ENCODE measurements around the gene SH3BP2. TPM values are rescaled to one million over a fixed set of nuclear protein-coding genes. Genes with fewer than 3 reads are reported as not detected.

SH3BP2 gene
- total RNA-seq, 1 experiment from 2014 or later: 54.0 TPM

DNA sequence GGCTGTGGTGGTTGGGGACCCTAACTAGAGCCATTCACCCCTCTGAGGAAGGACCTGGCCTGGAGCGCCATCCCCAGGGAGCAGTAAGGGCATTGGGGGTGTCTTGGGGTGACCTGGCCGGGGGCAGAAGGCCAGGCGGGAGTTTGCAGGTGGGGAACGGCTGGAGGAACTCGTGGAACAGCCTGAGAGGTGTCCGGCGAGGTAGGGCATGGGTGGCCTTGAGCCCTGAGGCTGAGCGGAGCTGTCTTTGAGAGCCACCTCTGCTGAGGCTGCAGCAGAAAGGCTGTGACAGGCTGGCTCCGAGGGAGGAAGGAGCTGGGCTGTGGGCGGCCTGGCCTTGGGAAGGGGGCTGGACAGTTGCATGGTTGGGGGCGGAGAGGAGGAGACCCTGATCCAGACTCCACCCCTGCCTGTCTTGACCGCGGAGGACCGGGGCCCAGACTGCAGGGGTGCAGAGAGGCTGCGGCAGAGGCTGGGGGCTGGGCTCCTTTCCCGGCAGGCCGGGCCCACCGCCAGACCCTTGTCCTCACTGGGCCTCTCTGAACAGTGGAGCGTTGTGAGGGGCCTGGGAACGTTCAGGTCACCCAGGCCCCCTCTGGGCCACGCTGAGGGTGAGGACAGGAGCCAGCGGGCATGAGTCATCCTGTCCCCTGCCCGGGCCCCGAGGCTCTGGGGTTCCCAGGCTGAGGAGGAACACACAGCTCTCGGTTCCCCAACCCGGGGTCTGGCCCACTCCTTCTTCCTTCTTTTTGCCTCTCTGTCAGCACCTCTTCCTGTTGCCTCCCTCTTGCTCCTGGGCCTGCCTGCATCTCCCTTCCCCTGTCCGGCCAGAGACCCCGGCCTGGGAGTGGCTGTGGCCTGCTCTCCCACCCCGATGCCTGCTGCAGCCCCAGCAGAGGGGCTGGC lies 8.1 kb downstream of the SH3BP2 start:
- ChIA-PET POLR2A (ENCODE audit: unreplicated experiment) (no interaction called here), CTCF (interaction anchor here (0.5 to 1.3 kb wide), 3 partner anchors 9 to 102 kb away, joined by 3 to 13 read pairs (median 4); no protein-coding TSS in a partner anchor)
- Histone ChIP-seq H3K36me3 (ENCODE audit: low read depth) (no peaks in the 10 kb centered on the region), H3K9me3 (ENCODE audit: insufficient read depth, low read depth) (no peaks in the 10 kb centered on the region), H3K27ac (peak overlapping the region; percentile 51; the same call in 1 of the 2 replicates), H3K4me2 (peak overlapping the region; percentile 72), H3K9me2 (ENCODE audit: insufficient read depth) (no peaks in the 10 kb centered on the region), H4K20me1 (ENCODE audit: insufficient read depth) (no peaks in the 10 kb centered on the region), H3F3A (ENCODE audit: insufficient read depth, low read depth) (peaks cover 29% of the 10 kb centered on the region), H2AFZ (no peak overlapping the region), H3K79me2 (ENCODE audit: low read depth) (peaks cover 5% of the 10 kb centered on the region; the same call in 1 of the 2 replicates), H3K4me1 (replicated peaks; ENCODE audit: insufficient read depth) (peaks cover 77% of the 10 kb centered on the region), H3K27me3 (ENCODE audit: insufficient read depth, low read depth) (no peaks in the 10 kb centered on the region), H3K4me3 (no peak overlapping the region)
- intact Hi-C loops (cut with micrococcal nuclease; ENCODE audit: unreplicated experiment): no loop called here
- BruUV-seq (replicated peaks): no TSS peak
- no peak for TF ChIP-seq EZH2 (IDR thresholded peaks at IDR 0.05; ENCODE audit: low read depth)
- TF ChIP-seq, protein P1, sequence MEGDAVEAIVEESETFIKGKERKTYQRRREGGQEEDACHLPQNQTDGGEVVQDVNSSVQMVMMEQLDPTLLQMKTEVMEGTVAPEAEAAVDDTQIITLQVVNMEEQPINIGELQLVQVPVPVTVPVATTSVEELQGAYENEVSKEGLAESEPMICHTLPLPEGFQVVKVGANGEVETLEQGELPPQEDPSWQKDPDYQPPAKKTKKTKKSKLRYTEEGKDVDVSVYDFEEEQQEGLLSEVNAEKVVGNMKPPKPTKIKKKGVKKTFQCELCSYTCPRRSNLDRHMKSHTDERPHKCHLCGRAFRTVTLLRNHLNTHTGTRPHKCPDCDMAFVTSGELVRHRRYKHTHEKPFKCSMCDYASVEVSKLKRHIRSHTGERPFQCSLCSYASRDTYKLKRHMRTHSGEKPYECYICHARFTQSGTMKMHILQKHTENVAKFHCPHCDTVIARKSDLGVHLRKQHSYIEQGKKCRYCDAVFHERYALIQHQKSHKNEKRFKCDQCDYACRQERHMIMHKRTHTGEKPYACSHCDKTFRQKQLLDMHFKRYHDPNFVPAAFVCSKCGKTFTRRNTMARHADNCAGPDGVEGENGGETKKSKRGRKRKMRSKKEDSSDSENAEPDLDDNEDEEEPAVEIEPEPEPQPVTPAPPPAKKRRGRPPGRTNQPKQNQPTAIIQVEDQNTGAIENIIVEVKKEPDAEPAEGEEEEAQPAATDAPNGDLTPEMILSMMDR (conservative IDR thresholded peaks at IDR 0.05): no peak
- DNase-seq: peak; percentile 51 to 73

DNA sequence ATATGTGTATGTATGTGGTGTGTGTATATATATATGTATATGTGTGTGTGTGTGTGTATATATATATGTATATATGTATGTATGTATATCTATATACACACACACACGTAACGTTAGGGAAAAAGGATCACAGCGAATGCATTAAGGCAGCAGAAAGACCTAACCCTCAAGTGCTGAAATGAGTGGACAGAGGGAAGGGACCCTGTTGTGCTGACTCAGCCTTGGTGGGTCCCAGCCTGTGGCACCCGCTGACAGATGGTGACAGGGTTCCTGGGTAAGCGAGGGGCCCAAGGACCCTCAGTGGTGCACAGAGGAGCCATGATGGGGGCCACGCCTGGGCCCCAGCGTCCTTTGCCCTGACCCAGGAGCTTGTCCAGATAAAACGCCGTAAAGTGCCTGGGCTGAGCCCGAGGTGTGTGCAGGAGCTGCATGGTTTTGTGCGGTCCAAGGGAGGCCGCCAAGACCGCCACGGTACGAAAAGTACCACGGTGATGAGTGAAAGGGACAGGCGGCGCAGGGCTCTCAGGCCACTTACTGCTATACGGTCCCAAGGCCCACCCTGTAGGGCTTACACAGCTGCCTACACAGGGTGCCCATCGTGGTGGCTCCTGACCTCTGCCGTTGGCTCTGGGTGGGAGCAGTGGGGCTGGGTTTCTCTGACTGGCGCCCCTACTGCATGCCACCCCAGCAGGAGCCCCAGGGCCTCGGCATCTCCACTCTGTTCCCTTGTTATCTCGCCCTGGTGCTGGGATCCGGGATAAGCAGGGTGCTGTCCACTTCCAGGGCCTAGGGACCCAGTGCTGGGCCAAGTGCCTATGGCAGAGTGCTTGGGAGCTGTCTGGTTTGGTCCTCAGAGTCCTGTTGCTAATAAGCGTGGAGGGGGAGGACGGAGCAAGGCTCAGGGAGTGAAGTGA lies 10.0 kb downstream of the SH3BP2 start:
- Histone ChIP-seq H3F3A (ENCODE audit: insufficient read depth, low read depth) (peaks cover 18% of the 10 kb centered on the region), H3K9me3 (ENCODE audit: insufficient read depth, low read depth) (no peaks in the 10 kb centered on the region), H4K20me1 (ENCODE audit: insufficient read depth) (0 out of 2 replicates have a peak, but pooled peaks cover 3% of the 10 kb centered on the region), H3K27me3 (ENCODE audit: insufficient read depth, low read depth) (no peaks in the 10 kb centered on the region), H3K4me3 (no peak overlapping the region), H3K9me2 (ENCODE audit: insufficient read depth) (no peaks in the 10 kb centered on the region), H3K4me1 (replicated peaks; ENCODE audit: insufficient read depth) (peaks cover 64% of the 10 kb centered on the region), H2AFZ (no peak overlapping the region), H3K36me3 (ENCODE audit: low read depth) (no peaks in the 10 kb centered on the region), H3K27ac (no peak overlapping the region), H3K79me2 (ENCODE audit: low read depth) (peaks cover 5% of the 10 kb centered on the region; the same call in 1 of the 2 replicates), H3K4me2 (no peak overlapping the region)
- no peak for DNase-seq
- TF ChIP-seq, protein P1 (conservative IDR thresholded peaks at IDR 0.05): no peak
- TF ChIP-seq EZH2 (IDR thresholded peaks at IDR 0.05; ENCODE audit: low read depth): no peak
- POLR2A ChIA-PET (ENCODE audit: unreplicated experiment): no interaction called here
- intact Hi-C loops (cut with micrococcal nuclease; ENCODE audit: unreplicated experiment): no loop called here
- CTCF ChIA-PET: no interaction called here
- BruUV-seq (replicated peaks): no TSS peak

Data from PC-9 (cell line).